HepG2 (cell line): ENCODE data around the gene TRMT1. TPM values are rescaled to one million over a fixed set of nuclear protein-coding genes. Genes with fewer than 3 reads are reported as not detected.

Experiments used
- HOXA5 ChIP-seq: sonication (generic); formaldehyde crosslinking; IDR thresholded peaks from 2 replicates; pipeline ENCODE4 v1.4.0; 2020; ENCODE audit warnings: missing genetic modification reagents
- PHF8 ChIP-seq: sonication (generic); formaldehyde crosslinking; IDR thresholded peaks from 2 replicates; pipeline ENCODE4 v1.5.0; 2020; ENCODE audit warnings: missing genetic modification reagents
- SMAD1 ChIP-seq: sonication (generic); formaldehyde crosslinking; IDR thresholded peaks from 2 replicates; pipeline ENCODE4 v1.4.0; 2020; ENCODE audit warnings: missing genetic modification reagents, low read depth, mild to moderate bottlenecking, borderline replicate concordance
- ZC3H4 ChIP-seq: sonication (generic); formaldehyde crosslinking; IDR thresholded peaks from 2 replicates; pipeline ENCODE4 v1.4.0; 2020; ENCODE audit warnings: missing genetic modification reagents, borderline replicate concordance
- polyA plus RNA-seq, 8 experiments: library from polyadenylated mRNA; depleted of rRNA in 3 of 8; stranded (reverse) in 7 of 8; unstranded in 1 of 8; fragments of >200 nt; fragmentation: Illumina TruSeq in 4 of 8; extraction: Trizol in 4 of 8; gene quantifications; 2 replicates each; pipeline versions ENCODE4 v1.2.1 to v1.2.3, GENCODE V29; 2011 to 2016; ENCODE audit warnings: low read depth in 4 of 8, missing spikeins in 1 of 8, mixed read lengths in 1 of 8; ENCODE audit not compliant: insufficient read depth in 1 of 8
- total RNA-seq, 5 experiments: library from RNA; depleted of rRNA; stranded (reverse); fragments of >200 nt; fragmentation: Illumina TruSeq; extraction: Trizol; gene quantifications; 2 replicates each; pipeline ENCODE4 v1.2.3, GENCODE V29; 2016; ENCODE audit warnings: low read depth in 1 of 5
- TF ChIP-seq, protein P1 (sequence below): sonication (generic); formaldehyde crosslinking; conservative IDR thresholded peaks from 2 replicates; pipeline ENCODE4 v1.4.0; 2020; ENCODE audit warnings: mild to moderate bottlenecking, missing genetic modification reagents, moderate library complexity
- TF ChIP-seq, protein P2 (sequence below): sonication (generic); formaldehyde crosslinking; IDR thresholded peaks from 2 replicates; pipeline ENCODE4 v1.4.0; 2020; ENCODE audit warnings: missing genetic modification reagents
- TF ChIP-seq, protein P3 (sequence below): sonication (generic); formaldehyde crosslinking; IDR thresholded peaks from 2 replicates; pipeline ENCODE4 v1.5.1; 2020; ENCODE audit warnings: mild to moderate bottlenecking, missing genetic modification reagents, moderate library complexity
- TF ChIP-seq, protein P4 (sequence below): sonication (generic); formaldehyde crosslinking; IDR thresholded peaks from 2 replicates; pipeline ENCODE4 v1.9.0; 2021; ENCODE audit warnings: missing genetic modification reagents, borderline replicate concordance
- TF ChIP-seq, protein P5 (sequence below): sonication (generic); formaldehyde crosslinking; IDR thresholded peaks from 2 replicates; pipeline ENCODE4 v1.4.0; 2020; ENCODE audit warnings: missing genetic modification reagents, low read depth, mild to moderate bottlenecking, borderline replicate concordance

The TRMT1 gene
- total and polyA plus RNA-seq, 2 of the 13 experiments (the other 11 are each of a cell fraction or from before 2014, with no cell fraction given) = 35.5 to 44.1 TPM

DNA sequence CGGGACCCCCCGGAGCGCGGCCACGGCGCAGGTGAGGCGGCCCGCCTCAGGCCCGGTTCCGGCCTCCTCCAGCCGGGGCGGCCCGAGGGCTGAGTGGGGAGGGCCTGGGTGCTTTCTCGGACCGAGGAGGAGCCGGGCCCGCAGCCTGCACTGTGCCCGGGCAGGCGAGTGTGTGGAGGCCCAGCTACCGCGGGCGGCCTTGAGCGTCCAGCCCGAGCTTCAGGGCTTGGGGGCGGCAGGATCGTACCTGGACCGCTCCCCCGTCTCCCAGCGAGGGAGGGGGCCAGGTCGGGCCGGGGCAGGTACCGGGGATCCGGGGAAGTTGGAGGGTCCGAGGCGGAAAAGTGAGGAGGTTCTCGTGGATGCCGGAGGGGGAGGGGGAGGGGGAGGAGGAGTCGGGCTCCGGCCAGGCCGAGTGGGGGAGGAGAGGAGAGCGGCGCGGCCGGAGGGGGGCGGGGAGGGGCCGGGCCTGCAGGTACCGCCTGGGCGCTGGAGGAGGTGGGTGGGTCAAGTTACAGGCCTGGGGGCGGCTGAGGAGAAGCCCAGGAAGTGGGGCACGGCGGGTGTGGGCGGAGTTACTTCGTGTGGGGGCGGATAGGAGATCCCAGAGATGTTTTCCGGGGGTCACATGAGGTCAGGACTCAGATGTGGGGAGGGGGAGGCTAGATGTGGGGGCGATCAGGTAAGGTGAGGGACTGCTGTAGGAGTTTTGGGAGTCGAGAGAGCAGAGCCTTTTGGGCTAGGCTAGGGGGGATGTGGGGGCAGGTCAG, 2.1 kb upstream of the TRMT1 start (continued):
- TF ChIP-seq, protein P1, sequence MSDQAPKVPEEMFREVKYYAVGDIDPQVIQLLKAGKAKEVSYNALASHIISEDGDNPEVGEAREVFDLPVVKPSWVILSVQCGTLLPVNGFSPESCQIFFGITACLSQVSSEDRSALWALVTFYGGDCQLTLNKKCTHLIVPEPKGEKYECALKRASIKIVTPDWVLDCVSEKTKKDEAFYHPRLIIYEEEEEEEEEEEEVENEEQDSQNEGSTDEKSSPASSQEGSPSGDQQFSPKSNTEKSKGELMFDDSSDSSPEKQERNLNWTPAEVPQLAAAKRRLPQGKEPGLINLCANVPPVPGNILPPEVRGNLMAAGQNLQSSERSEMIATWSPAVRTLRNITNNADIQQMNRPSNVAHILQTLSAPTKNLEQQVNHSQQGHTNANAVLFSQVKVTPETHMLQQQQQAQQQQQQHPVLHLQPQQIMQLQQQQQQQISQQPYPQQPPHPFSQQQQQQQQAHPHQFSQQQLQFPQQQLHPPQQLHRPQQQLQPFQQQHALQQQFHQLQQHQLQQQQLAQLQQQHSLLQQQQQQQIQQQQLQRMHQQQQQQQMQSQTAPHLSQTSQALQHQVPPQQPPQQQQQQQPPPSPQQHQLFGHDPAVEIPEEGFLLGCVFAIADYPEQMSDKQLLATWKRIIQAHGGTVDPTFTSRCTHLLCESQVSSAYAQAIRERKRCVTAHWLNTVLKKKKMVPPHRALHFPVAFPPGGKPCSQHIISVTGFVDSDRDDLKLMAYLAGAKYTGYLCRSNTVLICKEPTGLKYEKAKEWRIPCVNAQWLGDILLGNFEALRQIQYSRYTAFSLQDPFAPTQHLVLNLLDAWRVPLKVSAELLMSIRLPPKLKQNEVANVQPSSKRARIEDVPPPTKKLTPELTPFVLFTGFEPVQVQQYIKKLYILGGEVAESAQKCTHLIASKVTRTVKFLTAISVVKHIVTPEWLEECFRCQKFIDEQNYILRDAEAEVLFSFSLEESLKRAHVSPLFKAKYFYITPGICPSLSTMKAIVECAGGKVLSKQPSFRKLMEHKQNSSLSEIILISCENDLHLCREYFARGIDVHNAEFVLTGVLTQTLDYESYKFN (CRISPR knock-in tag) = peak; percentile 48; the same call in 1 of the 2 replicates
- no peak for TF ChIP-seq SMAD1 (CRISPR knock-in tag)
- TF ChIP-seq, protein P2, sequence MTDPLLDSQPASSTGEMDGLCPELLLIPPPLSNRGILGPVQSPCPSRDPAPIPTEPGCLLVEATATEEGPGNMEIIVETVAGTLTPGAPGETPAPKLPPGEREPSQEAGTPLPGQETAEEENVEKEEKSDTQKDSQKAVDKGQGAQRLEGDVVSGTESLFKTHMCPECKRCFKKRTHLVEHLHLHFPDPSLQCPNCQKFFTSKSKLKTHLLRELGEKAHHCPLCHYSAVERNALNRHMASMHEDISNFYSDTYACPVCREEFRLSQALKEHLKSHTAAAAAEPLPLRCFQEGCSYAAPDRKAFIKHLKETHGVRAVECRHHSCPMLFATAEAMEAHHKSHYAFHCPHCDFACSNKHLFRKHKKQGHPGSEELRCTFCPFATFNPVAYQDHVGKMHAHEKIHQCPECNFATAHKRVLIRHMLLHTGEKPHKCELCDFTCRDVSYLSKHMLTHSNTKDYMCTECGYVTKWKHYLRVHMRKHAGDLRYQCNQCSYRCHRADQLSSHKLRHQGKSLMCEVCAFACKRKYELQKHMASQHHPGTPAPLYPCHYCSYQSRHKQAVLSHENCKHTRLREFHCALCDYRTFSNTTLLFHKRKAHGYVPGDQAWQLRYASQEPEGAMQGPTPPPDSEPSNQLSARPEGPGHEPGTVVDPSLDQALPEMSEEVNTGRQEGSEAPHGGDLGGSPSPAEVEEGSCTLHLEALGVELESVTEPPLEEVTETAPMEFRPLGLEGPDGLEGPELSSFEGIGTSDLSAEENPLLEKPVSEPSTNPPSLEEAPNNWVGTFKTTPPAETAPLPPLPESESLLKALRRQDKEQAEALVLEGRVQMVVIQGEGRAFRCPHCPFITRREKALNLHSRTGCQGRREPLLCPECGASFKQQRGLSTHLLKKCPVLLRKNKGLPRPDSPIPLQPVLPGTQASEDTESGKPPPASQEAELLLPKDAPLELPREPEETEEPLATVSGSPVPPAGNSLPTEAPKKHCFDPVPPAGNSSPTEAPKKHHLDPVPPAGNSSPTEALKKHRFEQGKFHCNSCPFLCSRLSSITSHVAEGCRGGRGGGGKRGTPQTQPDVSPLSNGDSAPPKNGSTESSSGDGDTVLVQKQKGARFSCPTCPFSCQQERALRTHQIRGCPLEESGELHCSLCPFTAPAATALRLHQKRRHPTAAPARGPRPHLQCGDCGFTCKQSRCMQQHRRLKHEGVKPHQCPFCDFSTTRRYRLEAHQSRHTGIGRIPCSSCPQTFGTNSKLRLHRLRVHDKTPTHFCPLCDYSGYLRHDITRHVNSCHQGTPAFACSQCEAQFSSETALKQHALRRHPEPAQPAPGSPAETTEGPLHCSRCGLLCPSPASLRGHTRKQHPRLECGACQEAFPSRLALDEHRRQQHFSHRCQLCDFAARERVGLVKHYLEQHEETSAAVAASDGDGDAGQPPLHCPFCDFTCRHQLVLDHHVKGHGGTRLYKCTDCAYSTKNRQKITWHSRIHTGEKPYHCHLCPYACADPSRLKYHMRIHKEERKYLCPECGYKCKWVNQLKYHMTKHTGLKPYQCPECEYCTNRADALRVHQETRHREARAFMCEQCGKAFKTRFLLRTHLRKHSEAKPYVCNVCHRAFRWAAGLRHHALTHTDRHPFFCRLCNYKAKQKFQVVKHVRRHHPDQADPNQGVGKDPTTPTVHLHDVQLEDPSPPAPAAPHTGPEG (CRISPR knock-in tag) = 0 out of 2 replicates have a peak, but pooled peaks have one; percentile 11
- TF ChIP-seq PHF8 = peak; percentile 61
- TF ChIP-seq, protein P3, sequence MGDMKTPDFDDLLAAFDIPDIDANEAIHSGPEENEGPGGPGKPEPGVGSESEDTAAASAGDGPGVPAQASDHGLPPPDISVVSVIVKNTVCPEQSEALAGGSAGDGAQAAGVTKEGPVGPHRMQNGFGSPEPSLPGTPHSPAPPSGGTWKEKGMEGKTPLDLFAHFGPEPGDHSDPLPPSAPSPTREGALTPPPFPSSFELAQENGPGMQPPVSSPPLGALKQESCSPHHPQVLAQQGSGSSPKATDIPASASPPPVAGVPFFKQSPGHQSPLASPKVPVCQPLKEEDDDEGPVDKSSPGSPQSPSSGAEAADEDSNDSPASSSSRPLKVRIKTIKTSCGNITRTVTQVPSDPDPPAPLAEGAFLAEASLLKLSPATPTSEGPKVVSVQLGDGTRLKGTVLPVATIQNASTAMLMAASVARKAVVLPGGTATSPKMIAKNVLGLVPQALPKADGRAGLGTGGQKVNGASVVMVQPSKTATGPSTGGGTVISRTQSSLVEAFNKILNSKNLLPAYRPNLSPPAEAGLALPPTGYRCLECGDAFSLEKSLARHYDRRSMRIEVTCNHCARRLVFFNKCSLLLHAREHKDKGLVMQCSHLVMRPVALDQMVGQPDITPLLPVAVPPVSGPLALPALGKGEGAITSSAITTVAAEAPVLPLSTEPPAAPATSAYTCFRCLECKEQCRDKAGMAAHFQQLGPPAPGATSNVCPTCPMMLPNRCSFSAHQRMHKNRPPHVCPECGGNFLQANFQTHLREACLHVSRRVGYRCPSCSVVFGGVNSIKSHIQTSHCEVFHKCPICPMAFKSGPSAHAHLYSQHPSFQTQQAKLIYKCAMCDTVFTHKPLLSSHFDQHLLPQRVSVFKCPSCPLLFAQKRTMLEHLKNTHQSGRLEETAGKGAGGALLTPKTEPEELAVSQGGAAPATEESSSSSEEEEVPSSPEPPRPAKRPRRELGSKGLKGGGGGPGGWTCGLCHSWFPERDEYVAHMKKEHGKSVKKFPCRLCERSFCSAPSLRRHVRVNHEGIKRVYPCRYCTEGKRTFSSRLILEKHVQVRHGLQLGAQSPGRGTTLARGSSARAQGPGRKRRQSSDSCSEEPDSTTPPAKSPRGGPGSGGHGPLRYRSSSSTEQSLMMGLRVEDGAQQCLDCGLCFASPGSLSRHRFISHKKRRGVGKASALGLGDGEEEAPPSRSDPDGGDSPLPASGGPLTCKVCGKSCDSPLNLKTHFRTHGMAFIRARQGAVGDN (CRISPR knock-in tag) = peak; percentile 39
- no peak for TF ChIP-seq ZC3H4 (CRISPR knock-in tag)
- TF ChIP-seq, protein P4, sequence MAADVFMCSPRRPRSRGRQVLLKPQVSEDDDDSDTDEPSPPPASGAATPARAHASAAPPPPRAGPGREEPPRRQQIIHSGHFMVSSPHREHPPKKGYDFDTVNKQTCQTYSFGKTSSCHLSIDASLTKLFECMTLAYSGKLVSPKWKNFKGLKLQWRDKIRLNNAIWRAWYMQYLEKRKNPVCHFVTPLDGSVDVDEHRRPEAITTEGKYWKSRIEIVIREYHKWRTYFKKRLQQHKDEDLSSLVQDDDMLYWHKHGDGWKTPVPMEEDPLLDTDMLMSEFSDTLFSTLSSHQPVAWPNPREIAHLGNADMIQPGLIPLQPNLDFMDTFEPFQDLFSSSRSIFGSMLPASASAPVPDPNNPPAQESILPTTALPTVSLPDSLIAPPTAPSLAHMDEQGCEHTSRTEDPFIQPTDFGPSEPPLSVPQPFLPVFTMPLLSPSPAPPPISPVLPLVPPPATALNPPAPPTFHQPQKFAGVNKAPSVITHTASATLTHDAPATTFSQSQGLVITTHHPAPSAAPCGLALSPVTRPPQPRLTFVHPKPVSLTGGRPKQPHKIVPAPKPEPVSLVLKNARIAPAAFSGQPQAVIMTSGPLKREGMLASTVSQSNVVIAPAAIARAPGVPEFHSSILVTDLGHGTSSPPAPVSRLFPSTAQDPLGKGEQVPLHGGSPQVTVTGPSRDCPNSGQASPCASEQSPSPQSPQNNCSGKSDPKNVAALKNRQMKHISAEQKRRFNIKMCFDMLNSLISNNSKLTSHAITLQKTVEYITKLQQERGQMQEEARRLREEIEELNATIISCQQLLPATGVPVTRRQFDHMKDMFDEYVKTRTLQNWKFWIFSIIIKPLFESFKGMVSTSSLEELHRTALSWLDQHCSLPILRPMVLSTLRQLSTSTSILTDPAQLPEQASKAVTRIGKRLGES (CRISPR knock-in tag) = peak; percentile 25; the same call in 1 of the 2 replicates
- peak; percentile 40; the same call in 1 of the 2 replicates for TF ChIP-seq HOXA5
- TF ChIP-seq, protein P5, sequence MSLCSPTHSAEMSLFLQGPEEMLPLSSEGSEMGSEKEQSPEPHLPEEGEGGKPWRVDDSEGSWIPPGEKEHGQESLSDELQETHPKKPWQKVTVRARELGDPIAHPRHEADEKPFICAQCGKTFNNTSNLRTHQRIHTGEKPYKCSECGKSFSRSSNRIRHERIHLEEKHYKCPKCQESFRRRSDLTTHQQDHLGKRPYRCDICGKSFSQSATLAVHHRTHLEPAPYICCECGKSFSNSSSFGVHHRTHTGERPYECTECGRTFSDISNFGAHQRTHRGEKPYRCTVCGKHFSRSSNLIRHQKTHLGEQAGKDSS (CRISPR knock-in tag) = no peak
